Stimulated activated CD4-positive, alpha-beta T cell treated with anti-CD3 and anti-CD28 coated beads, TNF-alpha, amount 100 ng/mL, for 1 hour (primary cell): ENCODE data around the gene MEIS2.

ENCODE experiments used
- DNase-seq, 3 donors: peaks; one replicate each; pipeline ENCODE4 v3.0.0-alpha.2; 2020; ENCODE audit warnings: low read depth in 3 of 3, low spot score in 1 of 3

The MEIS2 gene

GRCh38 chr15:37112971-37113670 lies 12.8 kb upstream of the MEIS2 start:
- no peak for DNase-seq

- DNase-seq = no peak
Measured at GRCh38 chr15:37112171-37112570, 11.8 kb upstream of the MEIS2 start.

GRCh38 chr15:37111427-37111717 lies 11.0 kb upstream of the MEIS2 start:
- DNase-seq = no peak

GRCh38 chr15:37109872-37110572 lies 9.7 kb upstream of the MEIS2 start:
- no peak for DNase-seq

GRCh38 chr15:37109168-37109871 lies 9.0 kb upstream of the MEIS2 start:
- DNase-seq = no peak

GRCh38 chr15:37108381-37109167 lies 8.2 kb upstream of the MEIS2 start:
- no peak for DNase-seq

- no peak for DNase-seq
Measured at GRCh38 chr15:37107744-37108380, 7.5 kb upstream of the MEIS2 start.

- DNase-seq = no peak
Measured at GRCh38 chr15:37107071-37107743, 6.9 kb upstream of the MEIS2 start.

- DNase-seq = no peak
Measured at GRCh38 chr15:37106490-37107001, 6.2 kb upstream of the MEIS2 start.

- no peak for DNase-seq
Measured at GRCh38 chr15:37105889-37106288, 5.5 kb upstream of the MEIS2 start.

- no peak for DNase-seq
Measured at GRCh38 chr15:37105029-37105428, 4.7 kb upstream of the MEIS2 start.

GRCh38 chr15:37104424-37104981 lies 4.2 kb upstream of the MEIS2 start:
- no peak for DNase-seq

- no peak for DNase-seq
Measured at GRCh38 chr15:37103475-37104423, 3.4 kb upstream of the MEIS2 start.

- DNase-seq = no peak
Measured at GRCh38 chr15:37103163-37103435, 2.8 kb upstream of the MEIS2 start.

GRCh38 chr15:37102305-37103162 lies 2.2 kb upstream of the MEIS2 start:
- no peak for DNase-seq

- DNase-seq = no peak
Measured at GRCh38 chr15:37101980-37102304, 1.6 kb upstream of the MEIS2 start.

GRCh38 chr15:37100966-37101215 lies 542 bp upstream of the MEIS2 start:
- DNase-seq = no peak

GRCh38 chr15:37099319-37100108 lies 835 bp downstream of the MEIS2 start:
- DNase-seq = no peak
